Activated CD4-positive, CD25-positive, alpha-beta regulatory T cell treated with anti-CD3 and anti-CD28 coated beads, Interleukin-2, amount 50 U/mL, for 16 hours (primary cell): ENCODE data around the gene TMEM179.

ENCODE experiments used
- DNase-seq: peaks from one replicate; pipeline ENCODE4 v3.0.0-alpha.2; 2020; ENCODE audit warnings: low read depth, low spot score

Gene TMEM179

GRCh38 chr14:104571246-104571645 lies 33.3 kb downstream of the TMEM179 start:
- no peak for DNase-seq

GRCh38 chr14:104569435-104569834 lies 35.1 kb downstream of the TMEM179 start:
- DNase-seq, result no peak

GRCh38 chr14:104568620-104569019 lies 36.0 kb downstream of the TMEM179 start:
- DNase-seq, result no peak

GRCh38 chr14:104567957-104568225 lies 36.7 kb downstream of the TMEM179 start:
- DNase-seq, result no peak

GRCh38 chr14:104567141-104567956 lies 37.2 kb downstream of the TMEM179 start:
- DNase-seq, result no peak

GRCh38 chr14:104564744-104565679 lies 39.6 kb downstream of the TMEM179 start:
- no peak for DNase-seq

- peak; percentile 15 for DNase-seq
Measured at GRCh38 chr14:104563742-104564615, 40.6 kb downstream of the TMEM179 start.

GRCh38 chr14:104563191-104563741 lies 41.3 kb downstream of the TMEM179 start:
- no peak for DNase-seq

- no peak for DNase-seq
Measured at GRCh38 chr14:104562606-104563005, 42.0 kb downstream of the TMEM179 start.

- no peak for DNase-seq
Measured at GRCh38 chr14:104561632-104562495, 42.7 kb downstream of the TMEM179 start.

GRCh38 chr14:104561124-104561557 lies 43.4 kb downstream of the TMEM179 start:
- no peak for DNase-seq

- no peak for DNase-seq
Measured at GRCh38 chr14:104560586-104560945, 44.0 kb downstream of the TMEM179 start.

- no peak for DNase-seq
Measured at GRCh38 chr14:104559804-104560585, 44.6 kb downstream of the TMEM179 start.

GRCh38 chr14:104559028-104559803 lies 45.4 kb downstream of the TMEM179 start:
- no peak for DNase-seq

- DNase-seq, result no peak
Measured at GRCh38 chr14:104558231-104559027, 46.1 kb downstream of the TMEM179 start.

- no peak for DNase-seq
Measured at GRCh38 chr14:104557766-104558165, 46.8 kb downstream of the TMEM179 start.

- DNase-seq, result no peak
Measured at GRCh38 chr14:104557086-104557485, 47.5 kb downstream of the TMEM179 start.
